Keratinocyte (primary cell): ENCODE results near the gene ALG2.

Source experiments
- EZH2 ChIP-seq: IDR thresholded peaks from one replicate; pipeline ENCODE4 v1.6.1; 2012; ENCODE audit warnings: inconsistent platforms, mild to moderate bottlenecking, low read length, moderate library complexity
- TF ChIP-seq, protein P1 (sequence below), 3 experiments: IDR thresholded peaks in 1 of 3; conservative IDR thresholded peaks in 1 of 3; optimal IDR thresholded peaks in 1 of 3; 2 replicates in 2 of 3; 3 replicates in 1 of 3; pipeline versions ENCODE3 to v1.5.1; 2011; ENCODE audit warnings: low read length in 3 of 3, mild to moderate bottlenecking in 3 of 3, moderate library complexity in 2 of 3, control low read depth in 1 of 3, inconsistent platforms in 1 of 3; ENCODE audit not compliant: insufficient read depth in 2 of 3; ENCODE audit errors: extremely low read depth in 1 of 3

GRCh38 chr9:99220011-99220410 lies 1.7 kb downstream of the ALG2 start:
- TF ChIP-seq, protein P1, sequence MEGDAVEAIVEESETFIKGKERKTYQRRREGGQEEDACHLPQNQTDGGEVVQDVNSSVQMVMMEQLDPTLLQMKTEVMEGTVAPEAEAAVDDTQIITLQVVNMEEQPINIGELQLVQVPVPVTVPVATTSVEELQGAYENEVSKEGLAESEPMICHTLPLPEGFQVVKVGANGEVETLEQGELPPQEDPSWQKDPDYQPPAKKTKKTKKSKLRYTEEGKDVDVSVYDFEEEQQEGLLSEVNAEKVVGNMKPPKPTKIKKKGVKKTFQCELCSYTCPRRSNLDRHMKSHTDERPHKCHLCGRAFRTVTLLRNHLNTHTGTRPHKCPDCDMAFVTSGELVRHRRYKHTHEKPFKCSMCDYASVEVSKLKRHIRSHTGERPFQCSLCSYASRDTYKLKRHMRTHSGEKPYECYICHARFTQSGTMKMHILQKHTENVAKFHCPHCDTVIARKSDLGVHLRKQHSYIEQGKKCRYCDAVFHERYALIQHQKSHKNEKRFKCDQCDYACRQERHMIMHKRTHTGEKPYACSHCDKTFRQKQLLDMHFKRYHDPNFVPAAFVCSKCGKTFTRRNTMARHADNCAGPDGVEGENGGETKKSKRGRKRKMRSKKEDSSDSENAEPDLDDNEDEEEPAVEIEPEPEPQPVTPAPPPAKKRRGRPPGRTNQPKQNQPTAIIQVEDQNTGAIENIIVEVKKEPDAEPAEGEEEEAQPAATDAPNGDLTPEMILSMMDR (optimal IDR thresholded peaks at IDR 0.05 in 1 of 3, IDR thresholded peaks at IDR 0.05 in 1 of 3, conservative IDR thresholded peaks at IDR 0.05 in 1 of 3; ENCODE audit: extremely low read depth in 1 of 3, insufficient read depth in 2 of 3, low read length in 3 of 3), result no peak
- TF ChIP-seq EZH2, result no peak
